HG02852 (cell line): ENCODE data around the gene RBFOX1.

Experiments used
- ATAC-seq: cut with Tn5 transposase; IDR thresholded peaks from one replicate; pipeline ENCODE4 v1.9.1; 2021; ENCODE audit warnings: mild to moderate bottlenecking, moderate library complexity; ENCODE audit not compliant: unreplicated experiment

The RBFOX1 gene

DNA sequence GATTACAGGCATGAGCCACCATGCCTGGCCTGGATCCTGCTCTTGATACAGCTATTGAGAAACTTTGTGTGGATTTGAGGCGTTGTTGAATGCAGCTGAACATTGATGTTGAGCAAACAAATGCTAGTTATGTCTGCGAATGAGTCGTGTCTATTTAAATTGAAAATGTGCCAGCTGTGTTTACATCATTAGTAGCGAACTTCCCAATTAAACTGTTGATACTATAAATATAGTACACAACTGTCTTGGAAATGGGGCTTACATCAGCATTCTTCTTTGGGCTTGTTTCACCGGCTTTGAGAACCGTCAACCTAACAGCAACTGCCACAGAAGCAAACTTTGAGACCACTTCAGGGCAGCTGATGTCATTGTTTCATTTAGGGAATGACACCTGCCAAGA lies 251.9 kb downstream of the RBFOX1 start:
- no peak for ATAC-seq

DNA sequence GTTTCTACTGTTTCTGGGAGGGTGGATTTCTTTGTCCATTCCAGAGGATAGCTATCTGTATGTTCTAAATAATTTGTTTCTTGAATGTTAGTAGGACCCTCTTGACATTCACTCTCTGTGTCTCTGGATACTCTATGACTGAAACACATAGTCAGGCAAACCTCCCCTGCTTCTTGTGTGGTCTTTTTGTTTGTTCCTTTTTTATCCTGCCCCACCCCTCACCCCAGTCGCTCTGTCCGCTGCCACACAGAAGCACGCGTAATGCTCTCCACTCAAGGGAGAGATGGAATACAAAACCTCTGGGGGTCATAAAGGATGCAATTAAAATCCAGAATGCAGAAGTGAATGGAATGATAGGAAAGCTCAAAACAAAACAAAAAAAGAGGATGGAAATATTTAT lies 253.1 kb downstream of the RBFOX1 start:
- ATAC-seq, result no peak

DNA sequence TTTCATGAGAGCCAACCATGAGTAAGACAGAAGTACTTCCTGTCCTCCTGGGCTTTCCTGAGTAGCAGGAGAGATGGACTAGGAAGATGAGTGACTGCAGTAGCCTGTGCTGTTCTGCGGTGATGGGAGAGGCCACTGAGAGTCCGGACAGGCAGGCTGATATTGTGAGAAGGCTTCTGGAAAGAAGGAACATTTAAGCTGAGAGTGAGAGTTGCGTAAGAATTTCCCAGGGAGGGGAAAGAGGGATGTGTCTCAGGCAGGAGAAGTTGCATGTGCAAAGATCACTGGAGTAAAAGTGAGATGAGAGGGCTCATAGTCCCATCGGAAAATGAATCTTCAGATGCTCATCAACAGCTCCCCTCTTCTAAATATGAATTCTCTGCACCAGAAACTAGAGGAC lies 258.3 kb downstream of the RBFOX1 start:
- no peak for ATAC-seq

- no peak for ATAC-seq
Observed at GRCh38 chr16:7596308-7596707, 263.7 kb downstream of the RBFOX1 start.

DNA sequence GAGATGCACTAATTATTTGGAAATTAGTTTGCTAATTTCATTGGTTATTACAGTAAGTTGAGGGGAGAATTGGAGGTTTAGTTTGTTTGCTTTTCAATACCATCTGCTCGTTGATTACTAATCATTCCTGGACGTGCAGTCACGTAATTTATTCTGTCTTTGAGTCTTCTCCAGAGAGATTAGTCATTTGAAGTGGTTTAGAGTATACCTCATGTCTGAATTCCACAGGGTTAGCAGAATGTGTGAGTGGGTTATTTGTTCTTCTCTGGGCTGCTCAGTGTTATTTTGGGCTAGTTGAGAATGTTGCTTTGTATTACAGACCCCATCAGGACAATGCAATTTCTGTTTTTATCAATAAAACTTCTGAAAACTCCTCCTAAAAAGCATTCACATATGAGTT lies 265.0 kb downstream of the RBFOX1 start:
- ATAC-seq, result no peak

DNA sequence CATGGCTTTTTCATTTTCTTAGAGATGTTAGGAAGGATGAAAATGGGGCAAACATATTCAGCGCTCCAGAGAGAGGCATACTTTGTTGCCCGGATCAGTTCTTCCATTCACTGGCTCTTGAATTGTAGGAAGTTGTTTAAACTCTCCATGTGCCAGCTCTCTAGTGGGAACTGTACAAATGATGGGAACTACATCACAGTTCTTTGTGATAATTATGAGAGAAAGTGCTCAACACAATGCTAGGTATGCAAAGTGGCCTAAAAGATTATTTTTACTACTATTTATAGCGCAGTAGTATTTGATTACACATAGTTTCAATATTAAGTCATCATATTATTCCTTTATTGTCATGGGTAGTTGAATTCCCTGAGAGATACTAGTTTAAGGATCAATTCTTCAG lies 268.5 kb downstream of the RBFOX1 start:
- ATAC-seq, result no peak

DNA sequence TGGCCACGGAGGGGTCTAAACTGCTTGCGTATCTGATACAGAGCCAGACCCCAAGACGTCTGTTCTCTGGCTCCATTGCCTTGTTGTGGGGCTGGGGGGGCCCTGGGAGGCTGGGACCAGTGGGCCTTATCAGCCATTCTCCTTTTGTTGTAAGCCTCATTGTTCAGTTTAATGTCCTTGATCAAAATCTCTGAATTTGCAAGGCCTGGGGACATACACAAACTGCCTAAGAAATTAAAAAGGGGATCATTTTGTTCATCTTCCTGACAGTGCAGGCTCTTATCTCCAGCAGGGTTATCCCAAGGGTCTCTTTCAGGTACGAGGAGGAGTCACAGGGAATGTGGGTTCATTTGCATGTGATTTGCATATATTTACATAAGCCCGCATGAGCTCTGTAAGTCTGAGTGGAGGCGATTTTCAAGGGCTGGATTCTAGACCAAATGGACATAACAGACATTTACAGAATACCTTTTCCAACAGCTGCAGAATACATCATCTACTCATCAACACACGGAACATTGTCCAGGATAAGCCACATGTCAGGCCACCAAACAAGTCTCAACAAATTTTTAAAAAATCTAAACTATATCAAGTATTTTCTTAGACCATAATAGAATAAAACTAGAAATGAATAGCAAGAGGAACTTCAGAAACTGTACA lies 269.8 kb downstream of the RBFOX1 start:
- ATAC-seq, result no peak

GRCh38 chr16:7605812-7606211 lies 273.2 kb downstream of the RBFOX1 start:
- no peak for ATAC-seq

DNA sequence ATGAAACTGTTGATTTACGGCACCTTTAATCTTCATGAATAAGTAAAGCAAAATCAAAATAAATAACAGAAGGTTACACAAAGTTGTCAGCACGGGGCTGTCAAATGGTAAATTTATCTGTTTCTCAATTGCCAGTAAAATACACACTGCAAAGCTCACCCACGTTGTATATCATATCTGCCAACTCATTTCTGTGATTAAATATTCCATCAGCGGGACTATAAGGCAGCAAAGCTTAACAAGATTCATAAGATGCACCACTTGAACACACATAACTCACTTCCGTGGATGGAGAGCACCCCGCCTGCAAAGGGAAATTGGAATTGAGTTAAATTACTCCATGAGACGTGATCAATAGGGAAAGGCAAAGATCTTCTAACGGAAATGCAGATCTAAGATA lies 280.0 kb downstream of the RBFOX1 start:
- no peak for ATAC-seq

DNA sequence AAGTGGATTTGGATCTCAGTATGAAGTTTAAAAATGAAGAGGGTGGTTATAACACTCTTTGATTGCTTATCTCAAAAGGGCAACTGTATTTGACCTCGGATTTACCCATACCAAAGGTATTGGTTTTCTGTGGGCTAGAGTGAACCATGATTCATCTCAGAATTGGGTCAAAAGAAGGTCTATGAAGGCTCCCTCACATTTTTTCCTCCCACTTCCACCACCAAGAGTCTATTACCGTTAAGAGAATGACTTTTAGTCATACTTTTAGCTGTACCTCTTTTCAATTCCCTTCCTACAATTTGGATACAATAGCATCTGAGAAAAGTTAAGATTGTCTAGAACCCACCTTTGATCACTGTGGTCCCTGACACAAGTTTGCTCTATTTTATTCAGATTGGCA lies 280.9 kb downstream of the RBFOX1 start:
- no peak for ATAC-seq

DNA sequence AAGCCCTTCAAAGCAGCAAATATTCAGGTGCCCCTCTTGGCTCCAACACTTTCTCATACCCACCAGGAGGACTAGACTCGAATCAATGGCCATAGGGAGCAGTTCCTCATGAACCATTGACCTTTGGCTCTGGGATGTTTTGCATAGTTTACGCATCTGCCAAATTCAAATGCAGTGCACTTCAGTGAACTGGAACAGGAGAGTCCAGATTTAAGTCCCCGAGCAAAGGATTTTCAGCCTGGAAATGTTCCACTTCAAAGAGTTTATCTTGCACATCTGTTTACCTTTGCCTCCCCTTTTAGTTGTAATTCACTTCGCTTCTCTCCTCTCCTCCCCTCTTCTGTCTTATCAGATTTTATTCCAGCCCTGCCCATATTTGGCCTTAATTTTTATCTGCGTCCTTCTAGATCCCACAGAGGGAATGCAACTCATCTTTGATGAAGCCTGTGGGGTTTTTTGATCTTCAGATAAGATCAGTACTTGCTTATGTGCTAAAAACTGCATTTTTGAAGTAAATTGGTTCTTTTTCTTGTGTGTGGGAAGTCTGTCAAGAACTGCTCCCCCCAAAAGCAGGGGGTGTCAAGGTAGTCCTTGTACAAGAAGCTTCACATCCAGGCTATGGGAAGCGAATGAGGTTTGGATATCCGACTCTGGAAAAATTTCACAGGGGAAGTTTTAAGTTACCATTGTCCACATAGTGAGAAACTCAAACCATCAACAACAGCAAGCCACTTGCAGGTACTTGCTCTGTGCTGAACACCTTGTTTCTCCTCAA lies 281.6 kb downstream of the RBFOX1 start:
- no peak for ATAC-seq

GRCh38 chr16:7615565-7615964 lies 282.9 kb downstream of the RBFOX1 start:
- no peak for ATAC-seq

GRCh38 chr16:7624871-7625766 lies 292.5 kb downstream of the RBFOX1 start:
- ATAC-seq, result no peak

- no peak for ATAC-seq
Observed at GRCh38 chr16:7628981-7629380, 296.3 kb downstream of the RBFOX1 start.

DNA sequence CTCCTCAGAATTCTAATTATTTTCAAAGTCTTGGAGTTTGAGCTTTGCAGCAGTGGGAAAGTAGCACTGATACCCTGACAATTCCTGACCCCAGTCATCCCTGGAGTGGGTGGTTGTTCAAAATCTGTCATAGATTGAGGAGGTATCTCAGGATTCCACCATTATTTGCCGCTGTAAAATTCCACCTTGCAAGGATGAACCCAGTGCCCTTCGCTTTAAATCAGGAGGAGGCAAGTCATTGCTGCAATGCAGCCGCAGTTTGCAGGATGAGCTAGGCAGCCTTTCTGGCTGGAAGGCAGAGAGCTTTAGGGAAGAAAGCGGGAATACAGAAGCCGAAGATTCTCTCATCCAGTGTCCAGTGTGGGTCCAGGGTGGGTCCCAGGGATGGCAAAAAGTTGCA lies 296.9 kb downstream of the RBFOX1 start:
- no peak for ATAC-seq

- no peak for ATAC-seq
Observed at GRCh38 chr16:7637446-7637845, 304.8 kb downstream of the RBFOX1 start.

- no peak for ATAC-seq
Observed at GRCh38 chr16:7638306-7638705, 305.7 kb downstream of the RBFOX1 start.

DNA sequence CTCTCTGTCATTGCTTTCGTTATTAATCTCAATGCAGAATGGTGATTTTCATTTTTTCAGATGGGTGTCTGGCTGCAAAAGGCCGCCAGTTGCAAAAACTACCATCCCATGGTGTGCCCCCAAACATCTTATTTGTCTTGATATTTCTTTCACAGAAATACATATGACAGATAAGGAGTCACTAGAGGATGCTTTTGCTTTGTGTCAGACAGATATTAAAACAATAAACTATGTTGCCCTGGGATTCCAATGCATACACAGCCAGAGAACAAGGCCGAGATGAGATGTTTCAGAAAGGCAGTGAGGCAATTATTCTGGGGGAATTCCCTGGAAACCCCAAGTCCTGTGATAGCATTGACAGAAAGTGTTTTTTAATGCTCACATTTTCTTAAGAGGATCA lies 307.7 kb downstream of the RBFOX1 start:
- ATAC-seq, result no peak

DNA sequence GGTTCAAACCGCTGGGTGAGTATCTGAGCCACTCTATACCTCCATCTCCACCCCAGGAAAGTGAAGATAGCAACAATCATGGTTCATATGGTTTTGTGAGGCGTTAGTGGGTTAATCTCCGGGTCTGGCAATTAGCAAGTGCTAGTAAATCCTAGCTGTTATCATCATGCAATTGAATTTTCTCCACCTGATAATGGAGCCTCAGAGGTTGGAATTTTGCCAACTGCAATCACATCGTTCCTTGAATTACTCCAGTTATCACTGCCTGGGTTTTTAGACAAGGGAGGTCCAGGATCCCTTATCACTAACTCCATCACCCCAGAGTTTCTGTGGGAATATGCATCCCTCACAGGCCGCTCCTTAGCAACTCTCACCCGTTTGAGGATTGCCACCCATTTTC lies 311.5 kb downstream of the RBFOX1 start:
- ATAC-seq, result no peak

- no peak for ATAC-seq
Observed at GRCh38 chr16:7644811-7645210, 312.2 kb downstream of the RBFOX1 start.

DNA sequence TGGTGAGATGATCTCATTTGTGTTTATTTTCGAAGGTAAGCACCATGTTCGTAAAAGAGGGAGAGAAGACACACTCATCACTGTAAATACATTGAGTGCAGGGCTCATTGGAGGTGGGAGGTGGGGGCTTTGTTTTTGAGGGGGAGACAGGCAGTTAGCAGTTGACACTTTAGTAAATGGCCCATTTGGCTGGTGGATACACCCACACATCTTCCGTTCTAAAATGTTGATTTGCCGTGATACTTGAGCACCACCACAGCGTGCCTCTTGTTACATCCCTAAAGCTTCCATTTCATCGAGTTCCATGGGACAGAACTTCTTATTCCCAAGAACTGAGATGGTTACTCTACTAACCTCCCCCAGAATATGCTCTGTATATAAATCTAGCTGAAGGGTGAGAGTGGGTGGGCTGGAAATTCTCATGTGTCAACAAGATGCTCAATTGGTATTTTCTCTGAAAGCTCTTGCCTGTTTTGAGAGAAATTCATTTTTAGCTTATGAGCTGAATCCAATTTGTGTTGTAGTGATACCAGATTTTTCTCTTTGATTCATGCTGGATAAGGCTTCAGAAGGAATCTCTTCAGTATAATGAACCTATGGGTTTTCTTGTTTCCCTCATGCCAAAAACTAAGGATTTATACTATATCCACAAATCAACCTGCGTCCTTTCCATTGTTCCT lies 314.3 kb downstream of the RBFOX1 start:
- ATAC-seq, result no peak
